ENCODE measurements around the gene NSF.
"Not testable (repeated sequence)": the region's sequence is repeated elsewhere in the genome, so short reads cannot be mapped to it uniquely, and the experiment has no call there.

Gene NSF

GRCh38 chr17:46623790-46624189 lies 33.3 kb downstream of the NSF start:
- DNase-seq (ENCODE audit: low read depth); H3K4me3 ChIP-seq (ENCODE audit: control insufficient read depth, low read depth, low read length): not testable (repeated sequence)

- H3K4me3 ChIP-seq (ENCODE audit: control insufficient read depth, low read depth, low read length); DNase-seq (ENCODE audit: low read depth): not testable (repeated sequence)
These were observed 34.3 kb downstream of the NSF start for GRCh38 chr17:46624726-46625125.

GRCh38 chr17:46627452-46627851 lies 37.0 kb downstream of the NSF start:
- H3K4me3 ChIP-seq (ENCODE audit: control insufficient read depth, low read depth, low read length); DNase-seq (ENCODE audit: low read depth): not testable (repeated sequence)

GRCh38 chr17:46628753-46629436 lies 38.4 kb downstream of the NSF start:
- H3K4me3 ChIP-seq (ENCODE audit: control insufficient read depth, low read depth, low read length); DNase-seq (ENCODE audit: low read depth): not testable (repeated sequence)

- H3K4me3 ChIP-seq (ENCODE audit: control insufficient read depth, low read depth, low read length); DNase-seq (ENCODE audit: low read depth): not testable (repeated sequence)
These were observed 41.7 kb downstream of the NSF start for GRCh38 chr17:46632146-46632545.

GRCh38 chr17:46634844-46635243 lies 44.4 kb downstream of the NSF start:
- DNase-seq (ENCODE audit: low read depth); H3K4me3 ChIP-seq (ENCODE audit: control insufficient read depth, low read depth, low read length): not testable (repeated sequence)

- DNase-seq (ENCODE audit: low read depth); H3K4me3 ChIP-seq (ENCODE audit: control insufficient read depth, low read depth, low read length): not testable (repeated sequence)
These were observed 51.6 kb downstream of the NSF start for GRCh38 chr17:46641861-46642656.

GRCh38 chr17:46647251-46647650 lies 56.8 kb downstream of the NSF start:
- H3K4me3 ChIP-seq (ENCODE audit: control insufficient read depth, low read depth, low read length), result not testable (repeated sequence)

GRCh38 chr17:46647688-46648278 lies 57.3 kb downstream of the NSF start:
- DNase-seq (ENCODE audit: low read depth); H3K4me3 ChIP-seq (ENCODE audit: control insufficient read depth, low read depth, low read length): not testable (repeated sequence)

More at GRCh38 chr17:46647251-46647650, 56.8 kb downstream of the NSF start:
- not testable (repeated sequence) for DNase-seq (ENCODE audit: low read depth)

GRCh38 chr17:46649246-46649645 lies 58.8 kb downstream of the NSF start:
- not testable (repeated sequence) for H3K4me3 ChIP-seq (ENCODE audit: control insufficient read depth, low read depth, low read length); DNase-seq (ENCODE audit: low read depth)

- not testable (repeated sequence) for H3K4me3 ChIP-seq (ENCODE audit: control insufficient read depth, low read depth, low read length); DNase-seq (ENCODE audit: low read depth)
These were observed 61.7 kb downstream of the NSF start for GRCh38 chr17:46652024-46652643.

GRCh38 chr17:46658235-46658634 lies 67.8 kb downstream of the NSF start:
- DNase-seq (ENCODE audit: low read depth); H3K4me3 ChIP-seq (ENCODE audit: control insufficient read depth, low read depth, low read length): not testable (repeated sequence)

GRCh38 chr17:46659702-46660101 lies 69.2 kb downstream of the NSF start:
- DNase-seq (ENCODE audit: low read depth); H3K4me3 ChIP-seq (ENCODE audit: control insufficient read depth, low read depth, low read length): not testable (repeated sequence)

- not testable (repeated sequence) for H3K4me3 ChIP-seq (ENCODE audit: control insufficient read depth, low read depth, low read length)
These were observed 72.7 kb downstream of the NSF start for GRCh38 chr17:46663123-46663522.

GRCh38 chr17:46663552-46663951 lies 73.1 kb downstream of the NSF start:
- not testable (repeated sequence) for DNase-seq (ENCODE audit: low read depth); H3K4me3 ChIP-seq (ENCODE audit: control insufficient read depth, low read depth, low read length)

More at GRCh38 chr17:46663123-46663522, 72.7 kb downstream of the NSF start:
- DNase-seq (ENCODE audit: low read depth), result not testable (repeated sequence)

- not testable (repeated sequence) for DNase-seq (ENCODE audit: low read depth)
These were observed 75.5 kb downstream of the NSF start for GRCh38 chr17:46665969-46666368.

GRCh38 chr17:46670789-46671188 lies 80.3 kb downstream of the NSF start:
- DNase-seq (ENCODE audit: low read depth), result not testable (repeated sequence)

More at GRCh38 chr17:46665969-46666368, 75.5 kb downstream of the NSF start:
- not testable (repeated sequence) for H3K4me3 ChIP-seq (ENCODE audit: control insufficient read depth, low read depth, low read length)

GRCh38 chr17:46672777-46673176 lies 82.3 kb downstream of the NSF start:
- H3K4me3 ChIP-seq (ENCODE audit: control insufficient read depth, low read depth, low read length); DNase-seq (ENCODE audit: low read depth): not testable (repeated sequence)

More at GRCh38 chr17:46670789-46671188, 80.3 kb downstream of the NSF start:
- not testable (repeated sequence) for H3K4me3 ChIP-seq (ENCODE audit: control insufficient read depth, low read depth, low read length)

GRCh38 chr17:46677819-46678218 lies 87.3 kb downstream of the NSF start:
- DNase-seq (ENCODE audit: low read depth); H3K4me3 ChIP-seq (ENCODE audit: control insufficient read depth, low read depth, low read length): not testable (repeated sequence)
